Endothelial cell (in vitro differentiated cells): ENCODE results near the gene CFAP58. TPM values are rescaled to one million over a fixed set of nuclear protein-coding genes. Genes with fewer than 3 reads are reported as not detected.
"Not testable (repeated sequence)": the region's sequence is repeated elsewhere in the genome, so short reads cannot be mapped to it uniquely, and the experiment has no call there.

Experiments used
- DNase-seq: peaks from one replicate; pipeline ENCODE4 v3.0.0; 2021; ENCODE audit warnings: low spot score
- H3K27ac Mint-ChIP-seq: one replicate; pipeline ENCODE4 v1.8.0; 2021; ENCODE audit warnings: mixed read lengths, inconsistent platforms; ENCODE audit not compliant: unreplicated experiment
- H3K27me3 Mint-ChIP-seq: one replicate; pipeline ENCODE4 v1.8.0; 2021; ENCODE audit warnings: mild to moderate bottlenecking, moderate library complexity, mixed read lengths, inconsistent platforms; ENCODE audit not compliant: unreplicated experiment
- H3K36me3 Mint-ChIP-seq: one replicate; pipeline ENCODE4 v1.8.0; 2021; ENCODE audit warnings: mild to moderate bottlenecking, low read depth, mixed read lengths, inconsistent platforms; ENCODE audit not compliant: unreplicated experiment
- H3K4me1 Mint-ChIP-seq: one replicate; pipeline ENCODE4 v1.8.0; 2021; ENCODE audit warnings: mild to moderate bottlenecking, mixed read lengths, inconsistent platforms; ENCODE audit not compliant: unreplicated experiment
- H3K4me3 Mint-ChIP-seq: one replicate; pipeline ENCODE4 v1.8.0; 2021; ENCODE audit warnings: mild to moderate bottlenecking, mixed read lengths, inconsistent platforms; ENCODE audit not compliant: unreplicated experiment
- H3K9me3 Mint-ChIP-seq: one replicate; pipeline ENCODE4 v1.8.0; 2021; ENCODE audit warnings: mixed read lengths, inconsistent platforms; ENCODE audit not compliant: unreplicated experiment
- CTCF ChIP-seq: fragments of 200-600 bp; sonication (generic); IDR thresholded peaks from one replicate; pipeline ENCODE4 v1.5.0; 2021; ENCODE audit warnings: antibody characterized with exemption; ENCODE audit not compliant: unreplicated experiment
- total RNA-seq: library from RNA; stranded (reverse); fragmentation: NEBNext Ultra II Directional; extraction: Animal tissue kit (Norgen Biotek cat#: 25700); gene quantifications from one replicate; pipeline ENCODE4 v1.2.1, GENCODE V29; 2021; ENCODE audit not compliant: unreplicated experiment

The CFAP58 gene
- total RNA-seq, 1 donor from 2014 or later, result 0.28 TPM

GRCh38 chr10:104452977-104453376 lies 99.3 kb downstream of the CFAP58 start:
- Mint-ChIP-seq H3K4me1 (no peaks in the 10 kb centered on the region), H3K4me3 (no peak overlapping the region)

GRCh38 chr10:104456802-104457542 lies 103.3 kb downstream of the CFAP58 start:
- no peak for DNase-seq
- Mint-ChIP-seq H3K4me1 (no peaks in the 10 kb centered on the region), H3K36me3 (no peaks in the 10 kb centered on the region), H3K27ac (no peak overlapping the region), H3K4me3 (no peak overlapping the region), H3K9me3 (no peaks in the 10 kb centered on the region), H3K27me3 (peaks cover 2% of the 10 kb centered on the region)
- TF ChIP-seq CTCF, result no peak

More at GRCh38 chr10:104452977-104453376, 99.3 kb downstream of the CFAP58 start:
- H3K36me3 Mint-ChIP-seq, result no peaks in the 10 kb centered on the region
- peaks cover 2% of the 10 kb centered on the region for H3K27me3 Mint-ChIP-seq
- H3K9me3 Mint-ChIP-seq, result no peaks in the 10 kb centered on the region
- DNase-seq, result no peak
- no peak for TF ChIP-seq CTCF
- H3K27ac Mint-ChIP-seq, result no peak overlapping the region

GRCh38 chr10:104457543-104457828 lies 103.9 kb downstream of the CFAP58 start:
- no peak overlapping the region for H3K4me3 Mint-ChIP-seq
- H3K9me3 Mint-ChIP-seq, result no peaks in the 10 kb centered on the region
- no peak overlapping the region for H3K27ac Mint-ChIP-seq
- no peaks in the 10 kb centered on the region for H3K36me3 Mint-ChIP-seq
- DNase-seq, result no peak
- TF ChIP-seq CTCF, result no peak
- no peaks in the 10 kb centered on the region for H3K4me1 Mint-ChIP-seq
- peaks cover 2% of the 10 kb centered on the region for H3K27me3 Mint-ChIP-seq

- not testable (repeated sequence) for H3K27me3 Mint-ChIP-seq, H3K4me1 Mint-ChIP-seq, DNase-seq, H3K27ac Mint-ChIP-seq, H3K4me3 Mint-ChIP-seq, H3K36me3 Mint-ChIP-seq
- peaks cover 16% of the 10 kb centered on the region for H3K9me3 Mint-ChIP-seq
Measured at GRCh38 chr10:104465575-104465974, 111.9 kb downstream of the CFAP58 start.

- H3K27me3 Mint-ChIP-seq, H3K4me3 Mint-ChIP-seq, H3K36me3 Mint-ChIP-seq, H3K9me3 Mint-ChIP-seq, H3K4me1 Mint-ChIP-seq, H3K27ac Mint-ChIP-seq, DNase-seq: not testable (repeated sequence)
Measured at GRCh38 chr10:104468818-104469217, 115.2 kb downstream of the CFAP58 start.

GRCh38 chr10:104472505-104472904 lies 118.9 kb downstream of the CFAP58 start:
- no peaks in the 10 kb centered on the region for H3K36me3 Mint-ChIP-seq
- peaks cover 1% of the 10 kb centered on the region for H3K27me3 Mint-ChIP-seq
- H3K27ac Mint-ChIP-seq, result no peak overlapping the region
- H3K9me3 Mint-ChIP-seq, result no peaks in the 10 kb centered on the region
- TF ChIP-seq CTCF, result no peak
- H3K4me3 Mint-ChIP-seq, result no peak overlapping the region
- DNase-seq, result no peak
- no peaks in the 10 kb centered on the region for H3K4me1 Mint-ChIP-seq
